IPS-18a (cell line): Measurements from ENCODE around the gene TERT.

ENCODE experiments used
- H3K27ac ChIP-seq: one replicate; pipeline ENCODE4 v1.5.1; 2013; ENCODE audit warnings: low read length
- H3K27me3 ChIP-seq: one replicate; pipeline ENCODE4 v1.6.1; 2013; ENCODE audit warnings: mild to moderate bottlenecking, low read length; ENCODE audit not compliant: control insufficient read depth, insufficient read depth
- H3K36me3 ChIP-seq: one replicate; pipeline ENCODE4 v1.6.1; 2013; ENCODE audit warnings: low read depth, low read length; ENCODE audit not compliant: control insufficient read depth
- H3K4me1 ChIP-seq: one replicate; pipeline ENCODE4 v1.6.1; 2013; ENCODE audit warnings: low read depth, low read length; ENCODE audit not compliant: control insufficient read depth
- H3K4me3 ChIP-seq: one replicate; pipeline ENCODE4 v1.5.1; 2013; ENCODE audit warnings: low read length
- H3K9ac ChIP-seq: one replicate; pipeline ENCODE4 v1.6.1; 2013; ENCODE audit warnings: mild to moderate bottlenecking, low read length, moderate library complexity
- H3K9me3 ChIP-seq: one replicate; pipeline ENCODE4 v1.6.1; 2013; ENCODE audit warnings: low read depth, low read length; ENCODE audit not compliant: control insufficient read depth

TERT gene

DNA sequence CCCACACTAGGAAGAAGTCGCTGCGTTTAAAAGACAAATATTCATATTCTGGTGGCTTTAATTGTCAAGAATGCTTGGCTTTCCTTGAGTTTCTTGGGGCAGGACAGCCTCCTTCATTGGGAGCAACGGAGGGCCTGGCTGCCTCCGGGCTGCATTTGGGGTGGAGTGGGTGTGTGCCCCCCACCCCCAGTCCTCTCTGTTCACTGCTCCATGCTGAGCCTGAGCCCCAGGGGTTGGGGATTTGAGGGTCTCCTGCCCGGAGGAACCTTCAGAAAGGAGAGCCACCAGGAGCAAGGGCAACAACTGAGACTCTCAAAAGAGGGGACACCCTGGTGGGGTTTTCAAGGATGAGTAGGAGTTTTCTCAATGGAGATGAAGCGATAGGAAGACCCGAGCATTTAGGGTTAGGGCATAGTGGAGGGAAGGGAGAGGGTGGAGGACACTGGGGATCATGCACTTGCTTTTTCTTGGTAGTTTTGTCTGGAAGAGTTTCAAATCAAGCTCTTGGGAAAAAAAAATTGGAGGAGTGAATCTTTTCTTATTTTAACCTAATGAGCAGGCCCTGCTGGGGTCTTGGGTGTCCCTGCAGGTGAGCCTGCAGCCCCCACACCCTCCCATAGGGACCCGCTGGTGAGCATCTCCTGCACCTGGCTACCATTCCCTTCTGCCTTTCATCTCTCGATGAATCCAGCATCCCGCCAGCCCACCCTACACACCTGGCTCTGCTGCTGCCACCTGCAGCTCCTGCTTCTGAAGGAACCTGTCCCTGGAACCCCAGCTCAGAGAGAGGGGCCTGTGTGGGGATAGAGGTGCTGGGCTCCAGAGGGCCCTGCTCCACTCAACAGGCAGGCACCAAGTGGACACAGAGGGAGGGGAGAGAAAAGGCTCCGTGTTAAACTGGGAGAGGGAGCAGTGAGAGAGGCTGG is 89.3 kb downstream of the TERT start:
- H3K9me3 ChIP-seq = no peaks in the 10 kb centered on the region
- no peak overlapping the region for H3K27ac ChIP-seq
- H3K36me3 ChIP-seq = no peaks in the 10 kb centered on the region
- no peak overlapping the region for H3K9ac ChIP-seq
- H3K4me1 ChIP-seq = peaks cover 7% of the 10 kb centered on the region
- no peaks in the 10 kb centered on the region for H3K27me3 ChIP-seq
- no peak overlapping the region for H3K4me3 ChIP-seq

DNA sequence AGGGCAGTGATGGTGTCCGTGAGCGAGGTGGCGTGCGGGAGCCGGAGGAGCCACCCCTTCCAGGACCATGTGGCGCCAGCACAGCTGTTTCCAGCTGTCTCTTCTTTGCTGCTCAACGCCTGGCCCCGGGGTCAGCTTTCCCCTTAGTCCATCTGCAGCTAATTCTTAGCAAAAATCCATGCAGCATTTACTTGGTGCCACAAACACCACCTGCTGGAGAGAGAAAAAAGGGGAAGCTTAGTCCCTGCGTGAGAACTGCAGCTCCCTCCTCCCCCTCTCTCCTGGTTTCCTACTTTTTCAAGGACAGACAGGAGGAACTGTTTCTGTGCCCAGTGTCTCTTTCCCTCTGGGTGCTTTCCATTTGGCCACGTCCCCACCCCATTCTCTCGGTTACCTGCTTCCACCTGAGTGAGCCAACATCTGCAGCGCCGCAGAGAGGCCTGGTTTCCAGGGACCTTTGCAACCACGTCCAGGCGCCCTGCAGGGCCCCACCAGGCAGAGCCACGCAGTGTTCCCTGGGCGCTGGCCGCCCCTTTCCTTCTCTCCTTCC is 90.1 kb downstream of the TERT start:
- Histone ChIP-seq H3K27me3 (no peaks in the 10 kb centered on the region), H3K9me3 (no peaks in the 10 kb centered on the region), H3K36me3 (no peaks in the 10 kb centered on the region), H3K4me3 (no peak overlapping the region), H3K4me1 (peaks cover 7% of the 10 kb centered on the region), H3K9ac (no peak overlapping the region), H3K27ac (no peak overlapping the region)

DNA sequence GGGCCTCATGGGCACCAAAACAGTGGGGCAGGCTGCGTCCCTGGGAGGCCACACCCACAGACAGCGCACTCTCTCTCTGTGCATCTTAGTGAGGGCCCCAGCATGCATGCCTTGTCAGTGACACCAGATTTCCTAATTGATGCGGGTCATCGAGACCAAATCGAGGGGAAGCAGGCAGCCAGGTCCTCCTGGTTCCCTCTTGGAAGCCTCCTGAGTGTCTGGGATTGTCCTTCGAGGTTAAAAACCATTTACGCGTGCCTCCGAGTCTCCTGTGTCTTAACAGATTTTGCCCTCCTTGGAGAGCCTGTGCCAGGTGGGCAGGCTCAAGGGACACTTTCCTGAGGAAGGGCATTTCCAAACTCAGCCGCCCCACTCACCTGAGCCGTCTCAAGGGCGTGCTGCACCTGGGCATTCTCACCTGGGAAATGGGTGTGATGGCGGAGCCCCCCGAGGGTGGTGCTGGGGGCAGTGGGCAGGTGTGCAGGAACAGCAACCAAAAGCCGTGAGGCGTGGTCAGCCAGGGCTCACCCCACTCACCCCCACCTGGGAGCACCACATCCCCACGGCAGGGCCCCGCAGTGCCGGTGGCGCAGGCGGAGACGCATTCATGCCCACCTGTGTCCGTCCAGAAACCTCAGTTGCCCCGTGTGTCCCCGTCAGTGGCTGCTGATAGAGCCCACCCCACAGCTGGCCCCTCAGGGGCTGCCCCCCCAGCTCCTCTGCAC is 90.7 kb downstream of the TERT start:
- Histone ChIP-seq H3K27me3 (no peaks in the 10 kb centered on the region), H3K36me3 (no peaks in the 10 kb centered on the region), H3K27ac (no peak overlapping the region), H3K4me1 (peaks cover 7% of the 10 kb centered on the region), H3K9me3 (no peaks in the 10 kb centered on the region), H3K4me3 (no peak overlapping the region), H3K9ac (no peak overlapping the region)

DNA sequence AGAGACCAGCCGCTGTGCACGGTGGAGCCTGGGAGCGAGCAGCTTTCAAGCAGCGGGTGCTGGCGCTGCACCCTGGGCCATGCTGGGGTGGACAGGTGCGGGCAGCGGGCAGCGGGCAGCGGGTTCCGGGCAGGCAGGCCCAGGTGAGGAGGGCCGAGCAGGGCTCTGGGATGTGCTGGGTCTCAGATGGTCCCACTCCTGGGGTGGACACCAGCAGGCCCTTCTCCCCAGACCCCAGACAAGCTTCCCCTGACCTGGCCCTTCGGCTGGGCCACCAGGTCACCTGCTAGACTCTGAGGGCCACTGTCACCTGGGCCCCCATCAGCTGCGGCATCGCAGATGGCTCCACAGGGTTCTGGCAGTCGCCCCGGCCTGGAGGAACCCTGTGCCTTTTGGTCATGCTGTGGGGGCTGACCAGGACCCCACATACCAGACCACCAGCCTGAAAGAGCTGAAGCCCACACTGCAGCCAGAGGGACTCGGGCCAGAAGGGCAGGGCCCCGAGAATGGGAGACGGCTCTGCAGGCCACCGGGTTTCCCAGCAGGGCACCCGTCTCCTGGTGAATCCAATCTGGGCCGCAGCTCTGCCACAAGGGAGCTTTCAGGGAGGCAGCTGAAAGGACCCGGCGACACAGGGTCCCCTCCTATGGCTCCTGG is 91.4 kb downstream of the TERT start:
- Histone ChIP-seq H3K4me1 (peaks cover 7% of the 10 kb centered on the region), H3K4me3 (no peak overlapping the region), H3K9me3 (no peaks in the 10 kb centered on the region), H3K27me3 (no peaks in the 10 kb centered on the region), H3K27ac (no peak overlapping the region), H3K36me3 (no peaks in the 10 kb centered on the region), H3K9ac (no peak overlapping the region)
